ENCODE data around the gene KRTAP9-1.
"Not testable (repeated sequence)": the region's sequence is repeated elsewhere in the genome, so short reads cannot be mapped to it uniquely, and the experiment has no call there.

KRTAP9-1 gene, protein sequence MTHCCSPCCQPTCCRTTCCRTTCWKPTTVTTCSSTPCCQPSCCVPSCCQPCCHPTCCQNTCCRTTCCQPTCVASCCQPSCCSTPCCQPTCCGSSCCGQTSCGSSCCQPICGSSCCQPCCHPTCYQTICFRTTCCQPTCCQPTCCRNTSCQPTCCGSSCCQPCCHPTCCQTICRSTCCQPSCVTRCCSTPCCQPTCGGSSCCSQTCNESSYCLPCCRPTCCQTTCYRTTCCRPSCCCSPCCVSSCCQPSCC

DNA sequence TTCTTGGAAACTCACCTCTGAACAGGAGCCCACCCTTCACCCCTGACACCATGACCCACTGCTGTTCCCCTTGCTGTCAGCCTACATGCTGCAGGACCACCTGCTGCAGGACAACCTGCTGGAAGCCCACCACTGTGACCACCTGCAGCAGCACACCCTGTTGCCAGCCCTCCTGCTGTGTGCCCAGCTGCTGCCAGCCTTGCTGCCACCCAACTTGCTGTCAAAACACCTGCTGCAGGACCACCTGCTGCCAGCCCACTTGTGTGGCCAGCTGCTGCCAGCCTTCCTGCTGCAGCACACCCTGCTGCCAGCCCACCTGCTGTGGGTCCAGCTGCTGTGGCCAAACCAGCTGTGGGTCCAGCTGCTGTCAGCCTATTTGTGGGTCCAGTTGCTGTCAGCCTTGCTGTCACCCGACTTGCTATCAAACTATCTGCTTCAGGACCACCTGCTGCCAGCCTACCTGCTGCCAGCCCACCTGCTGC, at the start of gene KRTAP9-1:
TSS of gene KRTAP9-1 (plus strand) at position 51 of the 482 bp plus-strand sequence. CDS start at position 51, 0 bp downstream.
- DNase-seq, result not testable (repeated sequence)

DNA sequence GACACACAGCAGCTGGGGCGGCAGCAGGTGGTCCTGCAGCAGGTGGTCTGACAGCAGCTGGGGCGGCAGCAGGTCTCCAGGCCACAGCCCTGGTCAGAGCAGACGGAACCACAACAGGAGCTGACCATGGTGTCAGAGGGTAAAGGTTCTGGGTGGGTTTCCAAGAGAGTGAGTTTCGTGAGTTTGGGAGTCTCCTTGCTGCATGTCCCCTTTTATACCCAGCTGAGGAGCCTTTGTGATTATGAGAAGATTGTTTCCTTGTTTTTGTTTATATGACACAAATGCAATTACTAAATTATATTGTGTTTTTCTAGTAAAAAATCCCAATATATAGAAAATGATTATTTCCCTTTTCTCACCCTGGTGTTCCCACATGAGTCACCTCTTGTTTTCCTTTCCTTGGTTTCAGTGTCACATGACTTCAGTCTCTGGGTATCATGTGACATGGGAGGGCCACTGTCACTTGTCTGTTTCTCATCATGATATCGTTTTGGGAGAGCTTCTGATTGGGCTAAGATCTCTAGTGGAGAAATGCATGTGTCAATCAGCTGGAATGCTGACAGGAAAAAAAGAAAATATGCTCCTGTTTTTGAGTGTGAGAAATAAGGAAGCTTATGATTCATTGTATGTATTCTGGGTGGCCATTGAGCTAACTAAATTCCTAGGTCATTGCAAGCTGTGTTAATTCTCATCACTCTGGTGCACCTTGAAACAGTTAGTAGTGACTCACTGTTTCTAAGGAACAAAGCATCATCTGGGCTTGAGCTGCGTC, 49.1 kb upstream of the KRTAP9-1 start, which contains the start of gene KRTAP4-6:
TSS of gene KRTAP4-6 (minus strand) at position 185 of the 772 bp plus-strand sequence. CDS start at position 128, 57 bp downstream.
- no peak for DNase-seq

DNA sequence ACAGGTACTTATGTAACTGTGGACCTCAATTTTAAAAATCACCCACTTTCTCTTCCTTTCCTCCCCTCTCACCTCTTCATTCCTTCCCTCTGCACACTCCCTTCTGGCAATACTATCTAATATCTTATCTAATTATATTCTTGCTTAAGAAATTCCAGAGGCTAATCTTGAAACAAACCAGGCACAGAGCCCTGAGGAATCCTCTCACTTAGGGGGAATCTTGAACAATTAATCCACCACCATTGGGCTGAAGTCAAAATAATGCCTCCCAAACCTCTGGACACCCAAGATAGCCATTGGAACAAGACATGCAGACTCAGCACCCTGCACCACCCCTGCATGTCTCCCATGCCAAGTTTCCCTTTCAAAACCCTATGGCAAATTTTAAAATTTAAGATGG, 48.3 kb upstream of the KRTAP9-1 start:
- no peak for DNase-seq

DNA sequence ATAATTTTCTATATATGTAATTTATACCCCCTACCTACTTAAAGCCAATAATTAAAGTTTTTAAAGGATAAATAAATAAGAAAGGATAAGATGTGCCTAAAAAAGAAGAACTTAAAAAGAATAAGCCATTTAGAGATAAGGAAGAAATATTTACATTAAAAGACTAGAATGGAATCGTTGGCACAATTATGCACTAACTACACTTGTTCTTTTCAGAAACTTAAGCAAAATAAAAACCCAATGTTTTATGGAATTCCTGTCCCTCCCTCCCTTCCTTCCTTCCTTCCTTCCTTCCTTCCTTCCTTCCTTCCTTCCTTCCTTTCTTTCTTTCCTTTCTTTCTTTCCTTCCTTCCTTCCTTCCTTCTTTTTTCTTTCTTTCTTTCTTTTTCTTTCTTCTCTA, 44.8 kb upstream of the KRTAP9-1 start:
- DNase-seq, result no peak

DNA sequence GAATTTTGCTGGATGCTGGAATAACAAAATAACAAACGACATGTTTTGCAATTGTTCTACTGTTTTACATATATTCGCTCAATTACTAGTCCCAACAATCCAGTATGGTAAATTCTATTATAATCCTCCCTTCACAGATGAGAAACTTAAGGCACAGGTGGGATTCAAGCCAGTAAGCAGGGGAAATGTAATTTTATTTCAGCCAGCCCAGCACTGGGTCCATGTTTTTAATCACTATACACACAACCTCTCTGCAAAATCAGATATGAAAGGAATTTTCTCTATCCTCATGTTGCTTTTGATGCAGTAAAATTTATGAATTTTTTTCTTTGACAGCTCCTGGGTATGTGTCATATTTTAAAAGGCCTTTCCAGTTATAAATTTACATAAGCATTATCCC, 44.4 kb upstream of the KRTAP9-1 start:
- DNase-seq, result no peak

DNA sequence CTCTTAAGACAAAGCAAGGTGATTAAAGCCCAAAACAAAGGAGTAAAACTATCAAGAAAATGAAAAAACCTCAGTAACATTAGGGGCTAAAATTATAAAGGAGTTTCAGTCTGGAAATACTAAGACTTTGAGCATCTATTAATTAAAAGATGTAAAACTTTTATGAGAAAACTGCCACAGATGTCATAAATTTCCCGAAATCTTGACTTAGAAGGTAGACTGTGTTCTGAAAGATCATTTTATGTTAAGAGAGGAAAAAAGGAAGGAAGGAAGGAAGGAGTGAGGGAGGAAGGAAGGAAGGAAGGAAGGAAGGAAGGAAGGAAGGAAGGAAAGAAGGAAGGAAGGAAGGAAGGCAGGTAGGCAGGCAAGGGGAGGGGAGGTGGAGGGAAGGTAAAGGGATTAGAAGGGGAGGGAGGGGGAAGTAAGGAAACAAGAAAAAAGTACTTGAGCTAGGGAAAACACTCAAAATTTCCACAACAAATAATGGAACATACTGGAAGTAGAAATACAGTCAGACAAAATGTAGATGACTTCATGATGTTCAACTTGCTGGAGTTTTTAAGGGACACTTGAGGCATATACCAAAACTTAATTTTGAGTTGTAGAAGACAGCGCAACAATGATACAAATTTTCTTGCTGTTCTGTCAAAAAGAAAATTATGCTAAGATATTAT, 42.0 kb upstream of the KRTAP9-1 start:
- no peak for DNase-seq

DNA sequence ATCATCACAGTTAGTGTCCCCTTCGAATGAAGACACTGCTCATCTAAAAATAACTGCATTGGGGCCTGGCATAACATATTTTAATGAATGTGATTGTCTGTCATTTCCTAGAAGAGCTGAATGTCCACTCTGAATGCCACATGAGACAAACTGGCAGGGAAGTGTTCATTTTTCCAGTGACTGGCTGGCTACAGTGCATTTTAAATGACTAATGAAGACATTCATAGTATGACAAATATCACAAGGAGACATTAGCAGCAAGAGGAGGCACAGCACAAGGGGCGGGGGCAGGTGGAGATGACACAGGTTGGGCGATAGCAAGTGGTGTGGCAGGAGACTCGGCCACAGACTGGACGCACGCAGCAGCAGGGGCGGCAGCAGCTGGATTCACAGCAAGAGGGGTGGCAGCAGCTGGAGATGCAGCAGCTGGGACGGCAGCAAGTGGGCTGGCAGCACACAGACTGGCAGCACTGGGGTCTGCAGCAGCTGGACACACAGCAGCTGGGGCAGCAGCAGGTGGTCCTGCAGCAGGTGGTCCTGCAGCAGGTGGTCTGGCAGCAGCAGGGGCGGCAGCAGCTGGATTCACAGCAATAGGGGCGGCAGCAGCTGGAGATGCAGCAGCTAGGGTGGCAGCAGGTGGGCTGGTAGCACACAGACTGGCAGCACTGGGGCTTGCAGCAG, 40.6 kb upstream of the KRTAP9-1 start:
- DNase-seq, result not testable (repeated sequence)

DNA sequence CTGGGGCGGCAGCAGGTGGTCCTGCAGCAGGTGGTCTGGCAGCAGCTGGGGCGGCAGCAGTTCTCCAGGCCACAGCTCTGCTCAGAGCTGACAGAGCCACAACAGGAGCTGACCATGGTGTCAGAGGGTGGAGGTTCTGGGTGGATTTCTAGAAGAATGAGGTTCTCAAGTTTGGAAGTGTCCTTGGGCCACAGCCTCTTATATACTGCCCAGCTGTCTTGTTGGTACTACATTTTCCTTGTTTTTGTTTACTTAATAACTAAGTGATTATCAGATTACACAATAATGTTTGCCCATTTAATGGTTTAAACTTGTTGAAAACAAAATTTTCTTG, 40.1 kb upstream of the KRTAP9-1 start, which contains the start of gene KRTAP4-5:
TSS of gene KRTAP4-5 (minus strand) at position 174 of the 334 bp plus-strand sequence. CDS start at position 116, 58 bp downstream.
- no peak for DNase-seq

DNA sequence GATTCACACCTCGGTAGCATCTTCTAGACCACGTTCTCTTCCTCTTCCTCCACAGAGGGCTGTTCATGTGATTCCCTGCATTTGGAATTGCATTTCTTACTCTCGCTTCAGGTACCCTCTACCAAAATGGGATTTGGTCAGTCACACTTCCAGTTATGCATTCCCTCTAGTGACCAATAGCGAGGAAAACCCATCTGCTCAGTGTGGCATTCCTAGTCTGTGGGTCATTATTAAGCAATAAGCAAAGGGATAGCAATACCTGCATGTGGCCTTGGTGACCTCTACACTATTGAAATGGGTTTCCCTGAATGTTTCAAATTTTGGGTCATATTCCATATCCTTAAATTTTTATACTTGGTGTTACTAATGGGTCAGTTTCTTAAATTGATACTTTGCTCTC, 39.7 kb upstream of the KRTAP9-1 start:
- no peak for DNase-seq

DNA sequence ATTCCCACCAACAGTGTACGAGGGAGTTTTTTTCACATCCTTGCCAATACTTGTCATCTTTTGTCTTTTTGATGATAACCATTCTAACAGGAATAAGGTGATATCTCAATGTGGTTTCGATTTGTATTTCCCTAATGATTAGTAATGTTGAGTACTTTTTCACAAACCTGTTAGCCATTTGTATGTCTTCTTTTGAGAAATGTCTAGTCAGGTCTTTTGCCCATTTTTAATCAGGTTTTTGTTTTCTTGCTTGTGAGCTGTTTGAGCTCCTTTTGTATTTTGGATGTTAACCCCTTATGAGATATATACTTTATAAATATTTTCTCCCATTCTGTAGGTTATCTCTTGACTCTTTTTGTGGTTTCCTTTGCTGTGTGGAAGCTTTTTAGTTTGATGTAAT, 38.2 kb upstream of the KRTAP9-1 start:
- no peak for DNase-seq

DNA sequence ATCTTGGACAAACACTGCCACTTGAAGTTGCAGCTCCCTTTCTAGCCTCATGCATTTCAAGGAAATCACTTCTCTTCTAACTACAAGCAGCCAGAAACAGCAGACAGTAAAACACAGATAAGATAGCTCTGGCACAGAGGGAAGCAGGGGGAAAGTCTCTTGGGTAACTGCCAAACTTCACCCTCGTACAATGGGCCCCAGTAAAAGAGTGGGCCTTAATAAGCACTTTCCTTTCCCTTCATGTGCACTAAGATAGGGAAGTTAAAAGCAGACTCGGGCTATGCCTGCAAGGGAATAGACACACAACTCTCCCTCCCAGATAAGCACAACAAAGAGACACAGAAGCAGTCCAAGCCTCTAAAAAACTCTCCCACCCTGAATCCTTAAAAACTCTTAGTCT, 35.8 kb upstream of the KRTAP9-1 start:
- peak; percentile 67 for DNase-seq

DNA sequence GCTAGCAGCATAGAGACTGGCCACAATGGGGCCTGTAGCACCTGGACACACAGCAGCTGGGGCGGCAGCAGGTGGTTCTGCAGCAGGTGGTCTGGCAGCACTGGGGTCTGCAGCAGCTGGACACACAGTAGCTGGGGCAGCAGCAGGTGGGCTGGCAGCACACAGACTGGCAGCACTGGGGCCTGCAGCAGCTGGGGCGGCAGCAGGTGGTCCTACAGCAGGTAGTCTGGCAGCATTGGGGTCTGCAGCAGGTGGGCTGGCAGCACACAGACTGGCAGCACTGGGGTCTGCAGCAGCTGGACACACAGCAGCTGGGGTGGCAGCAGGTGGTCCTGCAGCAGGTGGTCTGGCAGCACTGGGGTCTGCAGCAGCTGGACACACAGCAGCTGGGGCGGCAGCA, 29.5 kb upstream of the KRTAP9-1 start:
- not testable (repeated sequence) for DNase-seq

DNA sequence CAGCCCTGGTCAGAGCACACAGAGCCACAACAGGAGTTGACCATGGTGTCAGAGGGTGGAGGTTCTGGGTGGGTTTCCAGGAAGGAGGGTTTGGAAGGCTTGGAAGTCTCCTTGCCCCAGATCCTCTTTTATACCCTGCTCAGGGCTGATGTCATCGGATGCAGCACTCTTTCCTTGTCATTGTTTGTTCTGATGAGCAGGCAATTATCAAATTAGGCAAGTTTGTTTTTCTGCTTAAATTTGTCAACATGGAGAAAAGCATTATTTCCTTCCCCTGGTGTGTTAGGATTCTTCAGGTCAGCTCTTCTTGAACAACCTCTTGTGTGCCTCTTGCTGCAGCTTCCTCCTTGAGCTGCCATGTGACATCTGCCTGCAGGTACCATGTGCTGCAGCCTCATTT, 29.0 kb upstream of the KRTAP9-1 start, which contains the start of gene KRTAP4-4:
TSS of gene KRTAP4-4 (minus strand) at position 101 of the 400 bp plus-strand sequence. CDS start at position 44, 57 bp downstream.
- no peak for DNase-seq

DNA sequence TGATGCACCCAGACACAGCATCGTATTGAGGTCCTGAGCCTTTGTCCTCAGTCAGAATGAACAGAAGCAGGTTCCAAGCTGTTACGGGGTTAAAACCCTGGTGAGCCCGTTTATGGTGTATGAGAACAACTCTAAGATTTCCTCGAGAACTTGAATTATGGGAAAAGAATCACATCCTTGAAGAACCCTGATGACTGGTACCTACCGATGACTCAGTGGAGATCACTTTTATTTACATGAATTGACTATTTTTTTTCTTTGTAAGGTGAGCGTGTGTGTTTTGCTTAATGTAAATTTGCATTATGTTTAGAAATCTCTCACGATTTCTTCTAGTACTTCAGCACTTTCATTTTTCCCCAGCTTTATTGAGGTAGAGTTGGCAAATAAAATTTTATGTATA, 25.9 kb upstream of the KRTAP9-1 start:
- DNase-seq, result no peak

DNA sequence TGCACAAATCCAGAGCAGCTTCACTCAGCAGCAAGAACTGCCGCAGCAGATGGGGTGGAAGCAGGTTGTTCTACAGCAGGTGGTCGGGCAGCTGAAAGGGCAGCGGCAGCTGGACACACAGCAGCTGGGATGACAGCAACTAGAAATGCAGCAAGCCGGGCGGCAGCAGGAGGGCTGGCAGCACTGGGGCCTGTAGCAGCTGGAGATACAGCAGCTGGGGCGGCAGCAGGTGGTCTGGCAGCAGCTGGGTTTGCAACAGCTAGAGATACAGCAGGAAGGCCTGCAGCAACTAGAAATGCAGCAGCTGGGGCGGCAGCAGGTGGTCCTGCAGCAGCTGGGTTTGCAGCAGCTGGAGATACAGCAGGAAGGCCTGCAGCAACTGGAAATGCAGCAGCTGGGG, 22.1 kb upstream of the KRTAP9-1 start:
- no peak for DNase-seq

DNA sequence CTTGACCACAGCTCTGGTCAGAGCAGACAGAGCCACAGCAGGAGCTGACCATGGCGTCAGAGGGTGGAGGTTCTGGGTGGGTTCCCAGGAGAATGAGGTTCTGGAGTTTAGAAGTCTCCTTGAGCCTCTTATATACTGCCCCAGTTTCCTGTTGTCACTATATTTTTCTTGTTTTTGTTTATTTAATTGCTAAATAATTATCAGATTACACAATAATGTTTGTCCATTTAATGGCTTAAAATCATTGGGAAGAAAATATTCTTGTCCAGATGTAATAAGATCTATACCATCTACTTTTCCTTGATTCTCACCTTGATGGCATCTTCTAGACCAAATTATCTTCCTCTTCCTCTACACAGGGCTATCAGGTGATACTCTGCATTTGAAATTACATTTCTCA, 21.6 kb upstream of the KRTAP9-1 start, which contains the start of gene KRTAP4-3:
TSS of gene KRTAP4-3 (minus strand) at position 101 of the 400 bp plus-strand sequence. CDS start at position 52, 49 bp downstream.
- DNase-seq, result no peak

DNA sequence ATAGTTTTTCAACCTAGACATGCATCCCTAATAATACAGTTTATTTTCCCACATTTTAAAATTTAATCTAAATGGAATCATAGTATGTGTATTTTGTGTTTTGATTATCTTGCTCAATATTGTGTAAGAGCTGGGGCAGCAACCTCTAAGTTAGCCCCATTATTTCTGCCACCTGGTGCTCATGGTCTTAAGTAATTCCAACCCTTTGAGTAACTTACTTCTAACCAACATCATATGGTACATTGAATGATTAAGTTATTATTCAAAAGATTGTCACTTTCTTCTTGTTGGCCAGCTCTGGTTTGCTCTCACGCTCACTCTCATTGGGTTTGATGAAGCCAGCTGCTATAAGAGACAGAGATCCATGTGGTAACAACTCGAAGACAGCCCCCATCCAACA, 17.8 kb upstream of the KRTAP9-1 start:
- no peak for DNase-seq

DNA sequence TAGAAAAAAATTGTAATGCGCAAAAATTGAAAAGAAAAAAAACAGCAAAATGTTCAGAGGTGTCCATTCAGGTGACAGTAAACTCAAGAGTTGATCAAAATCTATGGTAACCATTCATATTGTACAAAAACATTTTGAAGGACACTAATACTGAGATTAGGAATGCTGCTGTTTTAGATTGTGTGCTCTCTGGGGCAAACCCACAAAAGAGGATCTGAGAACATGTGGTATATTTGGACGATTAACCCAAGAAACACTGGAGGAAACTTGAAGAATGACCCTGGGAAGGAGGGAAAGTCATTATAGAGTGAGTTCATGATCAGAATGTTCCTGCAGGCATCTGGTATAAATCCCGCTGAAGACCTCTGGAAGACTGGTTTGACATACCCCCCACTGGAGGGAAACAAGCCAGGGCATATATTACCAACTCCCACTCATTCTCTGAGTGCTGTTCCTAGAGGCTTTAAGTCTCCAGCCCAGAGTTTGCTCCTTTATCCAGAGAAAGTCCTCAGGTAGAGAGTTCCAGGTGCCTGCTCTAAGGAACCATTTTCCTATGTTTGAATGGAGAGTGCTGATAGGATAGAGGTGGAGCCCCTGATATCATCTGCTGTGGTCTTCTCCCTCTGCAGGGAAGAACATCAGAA, 12.8 kb upstream of the KRTAP9-1 start:
- no peak for DNase-seq

DNA sequence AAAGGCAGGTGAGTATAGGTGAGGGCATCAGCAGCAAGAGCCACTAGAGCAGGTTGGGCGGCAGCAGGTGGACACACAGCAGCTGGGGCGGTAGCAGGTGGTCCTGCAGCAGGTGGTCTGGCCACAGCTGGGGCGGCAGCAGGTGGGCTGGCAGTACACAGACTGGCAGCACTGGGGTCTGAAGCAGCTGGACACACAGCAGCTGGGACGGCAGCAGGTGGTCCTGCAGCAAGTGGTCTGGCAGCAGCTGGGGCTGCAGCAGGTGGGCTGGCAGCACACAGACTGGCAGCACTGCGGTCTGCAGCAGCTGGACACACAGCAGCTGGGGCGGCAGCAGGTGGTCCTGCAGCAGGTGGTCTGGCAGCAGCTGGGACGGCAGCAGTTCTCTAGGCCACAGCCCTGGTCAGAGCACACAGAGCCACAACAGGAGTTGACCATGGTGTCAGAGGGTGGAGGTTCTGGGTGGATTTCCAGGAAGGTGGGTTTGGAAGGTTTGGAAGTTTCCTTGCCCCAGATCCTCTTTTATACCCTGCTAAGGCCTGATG, 11.9 kb upstream of the KRTAP9-1 start, which contains the start of gene KRTAP4-2:
TSS of gene KRTAP4-2 (minus strand) at position 495 of the 545 bp plus-strand sequence. CDS start at position 438, 57 bp downstream.
- no peak for DNase-seq

DNA sequence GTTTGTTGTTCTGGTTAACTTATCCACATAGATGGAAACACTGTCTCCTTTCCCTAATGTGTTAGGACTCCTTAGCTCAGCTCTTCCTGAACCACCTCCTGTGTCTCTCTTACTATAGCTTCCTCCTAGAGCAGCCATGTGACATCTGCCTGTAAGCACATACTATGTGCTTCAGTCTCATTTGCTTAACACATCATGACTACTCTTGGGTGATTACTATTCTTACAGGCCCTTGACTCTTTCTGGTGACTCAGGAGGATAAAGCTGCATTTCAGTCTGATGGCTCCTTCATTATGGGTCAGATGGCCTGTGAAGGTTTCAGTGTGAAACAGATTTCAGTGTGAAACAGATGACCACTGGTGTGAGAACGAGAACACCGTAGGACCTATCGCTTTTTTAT, 11.3 kb upstream of the KRTAP9-1 start:
- DNase-seq, result no peak

DNA sequence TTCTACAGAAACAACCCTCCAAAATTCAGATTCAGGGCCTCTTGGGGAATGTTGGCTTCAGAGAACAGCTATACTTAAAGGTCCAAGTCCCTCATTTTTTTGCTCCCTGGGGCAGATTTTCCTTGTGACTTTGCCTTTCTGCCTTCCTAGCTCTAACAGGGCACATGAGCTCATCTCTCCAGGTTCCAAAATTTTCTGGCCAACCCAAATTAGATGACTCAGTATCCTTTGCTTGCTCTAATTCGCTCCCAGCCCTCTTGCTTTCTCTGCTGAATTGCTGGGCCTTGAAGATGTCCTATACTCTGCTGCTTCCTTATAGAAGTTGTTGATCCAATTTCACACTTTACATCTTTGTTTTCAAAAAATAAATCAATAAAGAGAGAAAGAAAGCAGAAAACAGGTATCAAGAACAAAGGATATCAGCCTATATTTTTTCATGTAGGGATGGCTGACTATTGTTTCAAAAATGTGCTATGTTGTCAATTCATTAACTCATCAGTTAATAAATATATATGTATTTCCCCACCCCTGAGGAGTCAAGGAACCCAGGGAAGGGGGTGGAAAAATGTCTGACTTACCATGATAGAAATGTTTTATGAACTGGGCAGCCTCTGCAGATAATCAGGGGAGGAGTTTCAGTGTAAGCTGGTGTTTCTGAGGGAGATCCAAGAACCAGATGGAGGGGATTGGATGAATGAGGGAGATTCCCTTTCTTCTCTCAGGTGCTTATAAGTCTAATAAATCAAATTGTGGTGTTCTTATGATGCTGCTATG, 10.7 kb upstream of the KRTAP9-1 start:
- DNase-seq, result no peak
